ENCODE measurements around the gene LCOR.

The LCOR gene

GRCh38 chr10:96890172-96890513, 58.0 kb downstream of the LCOR start:
- DNase-seq (ENCODE audit: low read depth in 2 of 2) = no peak

GRCh38 chr10:96890580-96890979, 58.5 kb downstream of the LCOR start:
- no peak for DNase-seq (ENCODE audit: low read depth in 2 of 2)

- no peak for DNase-seq (ENCODE audit: low read depth in 2 of 2)
These were observed 59.7 kb downstream of the LCOR start for GRCh38 chr10:96891840-96892239.

- no peak for DNase-seq (ENCODE audit: low read depth in 2 of 2)
These were observed 63.7 kb downstream of the LCOR start for GRCh38 chr10:96895662-96896424.

- DNase-seq (ENCODE audit: low read depth in 2 of 2) = no peak
These were observed 64.9 kb downstream of the LCOR start for GRCh38 chr10:96896884-96897589.

GRCh38 chr10:96902117-96902516, 70.0 kb downstream of the LCOR start:
- DNase-seq (ENCODE audit: low read depth in 2 of 2) = no peak

- no peak for DNase-seq (ENCODE audit: low read depth in 2 of 2)
These were observed 70.7 kb downstream of the LCOR start for GRCh38 chr10:96902731-96903358.

GRCh38 chr10:96904648-96905047, 72.5 kb downstream of the LCOR start:
- DNase-seq (ENCODE audit: low read depth in 2 of 2) = no peak

GRCh38 chr10:96906864-96907263, 74.8 kb downstream of the LCOR start:
- DNase-seq (ENCODE audit: low read depth in 2 of 2) = no peak

GRCh38 chr10:96910488-96911395, 78.6 kb downstream of the LCOR start:
- DNase-seq (ENCODE audit: low read depth in 2 of 2) = no peak

GRCh38 chr10:96912405-96912804, 80.3 kb downstream of the LCOR start:
- no peak for DNase-seq (ENCODE audit: low read depth in 2 of 2)

- DNase-seq (ENCODE audit: low read depth in 2 of 2) = no peak
These were observed 81.8 kb downstream of the LCOR start for GRCh38 chr10:96913906-96914305.

GRCh38 chr10:96917628-96918027, 85.5 kb downstream of the LCOR start:
- DNase-seq (ENCODE audit: low read depth in 2 of 2) = no peak

- DNase-seq (ENCODE audit: low read depth in 2 of 2) = no peak
These were observed 86.3 kb downstream of the LCOR start for GRCh38 chr10:96918214-96919002.

GRCh38 chr10:96919785-96920430, 87.8 kb downstream of the LCOR start:
- DNase-seq (ENCODE audit: low read depth in 2 of 2) = no peak

- no peak for DNase-seq (ENCODE audit: low read depth in 2 of 2)
These were observed 89.6 kb downstream of the LCOR start for GRCh38 chr10:96921655-96922054.

GRCh38 chr10:96922978-96923948, 91.2 kb downstream of the LCOR start:
- no peak for DNase-seq (ENCODE audit: low read depth in 2 of 2)

GRCh38 chr10:96924861-96925260, 92.8 kb downstream of the LCOR start:
- no peak for DNase-seq (ENCODE audit: low read depth in 2 of 2)

GRCh38 chr10:96930469-96930868, 98.4 kb downstream of the LCOR start:
- DNase-seq (ENCODE audit: low read depth in 2 of 2) = no peak

Data from stimulated activated CD8-positive, alpha-beta memory T cell treated with anti-CD3 and anti-CD28 coated beads, Interleukin-7, amount 100 ng/mL, for 1 hour (primary cell).